ENCODE data around the gene CDADC1.

Gene CDADC1

DNA sequence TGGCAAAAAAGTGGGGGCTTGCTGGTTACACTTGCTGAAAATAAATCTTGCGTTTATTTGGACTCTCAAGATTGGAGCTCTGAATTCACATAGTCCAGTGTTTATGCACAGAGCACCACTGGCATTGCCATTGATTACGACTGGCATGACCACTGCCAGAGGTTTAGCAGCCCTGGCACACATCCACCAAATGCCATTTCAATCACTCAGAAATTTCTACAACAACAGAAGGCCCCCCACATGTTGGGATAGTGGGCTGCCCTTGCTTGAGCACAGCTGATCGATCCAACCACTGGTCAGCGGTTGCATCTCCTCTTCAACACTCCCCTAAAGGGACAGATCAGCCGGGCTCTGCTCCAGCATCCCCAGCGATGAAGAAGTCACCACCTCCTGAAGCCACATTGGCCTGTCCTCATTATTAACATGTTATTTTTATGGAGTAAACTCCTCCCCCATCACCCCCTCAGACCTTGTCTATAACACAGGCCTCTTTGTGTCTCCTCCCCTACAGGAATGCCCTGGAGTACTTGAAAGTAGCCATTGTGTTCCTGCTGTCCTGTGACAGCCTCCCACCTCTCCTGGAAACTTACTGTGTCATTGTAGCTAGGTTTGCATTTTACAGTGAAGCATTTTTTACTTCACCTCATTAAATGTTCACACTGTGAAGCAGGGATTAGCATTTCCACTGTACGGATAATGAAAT, 51.3 kb downstream of the CDADC1 start:
- DNase-seq (ENCODE audit: insufficient read length) (no peak), FAIRE-seq (no peak)
- TF ChIP-seq POLR2AphosphoS5 (IDR thresholded peaks at IDR 0.05; ENCODE audit: low read depth, low read length) (no peak), TAF1 (IDR thresholded peaks at IDR 0.05; ENCODE audit: borderline replicate concordance, low read depth, low read length) (no peak), POLR2A (IDR thresholded peaks at IDR 0.05; ENCODE audit: low read depth, low read length) (no peak)

DNA sequence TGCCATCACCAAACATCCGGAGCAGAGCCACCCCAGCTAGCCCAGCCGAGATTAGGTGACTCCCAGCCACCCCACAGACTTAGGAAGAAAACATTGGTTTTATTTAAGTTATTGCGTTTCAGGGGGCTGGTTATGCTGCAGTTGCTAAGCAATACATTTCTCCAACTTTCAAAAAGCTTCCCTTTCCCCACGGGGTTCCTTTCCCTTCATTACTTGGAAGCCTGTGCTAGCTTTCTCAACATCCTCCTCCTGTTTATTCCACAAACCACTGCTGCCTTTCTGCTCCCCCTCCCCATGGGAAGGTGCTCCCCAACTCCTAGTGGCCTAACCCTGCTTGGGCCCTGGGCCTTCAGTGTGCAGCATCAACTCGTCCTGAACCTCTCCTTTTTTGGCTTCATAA, 52.6 kb downstream of the CDADC1 start:
- no peak for DNase-seq (ENCODE audit: insufficient read length)
- TF ChIP-seq POLR2A (IDR thresholded peaks at IDR 0.05; ENCODE audit: low read depth, low read length), result no peak
- no peak for TF ChIP-seq POLR2AphosphoS5 (IDR thresholded peaks at IDR 0.05; ENCODE audit: low read depth, low read length)
- no peak for TF ChIP-seq TAF1 (IDR thresholded peaks at IDR 0.05; ENCODE audit: borderline replicate concordance, low read depth, low read length)
- no peak for FAIRE-seq

DNA sequence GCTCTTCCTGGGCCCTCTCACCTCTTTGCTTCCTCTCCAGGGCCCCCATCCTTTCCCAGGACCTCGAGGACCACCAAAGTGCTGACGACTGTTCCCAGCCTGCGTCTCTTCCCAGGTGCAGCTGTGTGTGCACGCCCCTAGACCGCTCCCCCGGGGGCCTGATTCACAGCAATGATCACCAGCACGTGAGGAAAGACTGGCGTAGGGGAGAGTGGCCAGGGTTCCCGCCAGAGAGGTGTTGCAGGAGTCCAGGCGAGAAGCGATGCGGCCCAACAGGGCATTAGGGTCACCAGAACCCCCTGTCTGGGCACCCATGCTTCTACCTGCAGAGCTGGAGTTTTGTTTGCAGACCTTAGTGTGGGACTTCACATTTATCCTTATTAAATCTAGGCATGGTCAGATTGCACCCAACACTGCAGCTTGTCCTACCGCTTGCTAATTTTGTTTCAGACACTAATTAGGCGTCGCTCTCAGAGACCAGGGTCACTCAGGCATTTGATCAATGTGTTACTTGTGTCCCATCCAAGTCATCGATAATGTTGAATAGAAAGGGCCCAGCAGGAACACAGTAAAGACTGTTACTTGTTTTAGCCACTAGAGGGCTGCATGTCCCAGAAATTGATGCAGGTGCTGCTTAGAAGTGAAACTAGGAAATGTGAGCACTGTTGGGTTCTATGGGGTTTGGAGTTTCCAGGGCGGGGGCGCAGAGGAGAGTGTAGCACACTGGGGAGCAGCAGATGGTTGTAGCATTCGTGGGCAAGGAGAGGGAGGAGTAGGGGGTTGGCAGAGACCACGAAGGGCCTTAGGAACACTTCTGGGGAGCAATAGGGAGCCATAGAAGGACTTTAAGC, 53.2 kb downstream of the CDADC1 start:
- FAIRE-seq (peak; percentile 98), DNase-seq (ENCODE audit: insufficient read length) (peak; percentile 65)
- TF ChIP-seq POLR2AphosphoS5 (IDR thresholded peaks at IDR 0.05; ENCODE audit: low read depth, low read length), result no peak
- no peak for TF ChIP-seq POLR2A (IDR thresholded peaks at IDR 0.05; ENCODE audit: low read depth, low read length)
- TF ChIP-seq TAF1 (IDR thresholded peaks at IDR 0.05; ENCODE audit: borderline replicate concordance, low read depth, low read length), result no peak

- FAIRE-seq (peak; percentile 14), DNase-seq (ENCODE audit: insufficient read length) (no peak)
- TF ChIP-seq POLR2AphosphoS5 (IDR thresholded peaks at IDR 0.05; ENCODE audit: low read depth, low read length) (no peak), TAF1 (IDR thresholded peaks at IDR 0.05; ENCODE audit: borderline replicate concordance, low read depth, low read length) (no peak)
These were observed 54.5 kb downstream of the CDADC1 start for GRCh38 chr13:49302222-49302621.

GRCh38 chr13:49302817-49303216, 55.1 kb downstream of the CDADC1 start:
- TF ChIP-seq POLR2AphosphoS5 (IDR thresholded peaks at IDR 0.05; ENCODE audit: low read depth, low read length), result no peak
- no peak for TF ChIP-seq TAF1 (IDR thresholded peaks at IDR 0.05; ENCODE audit: borderline replicate concordance, low read depth, low read length)
- TF ChIP-seq POLR2A (IDR thresholded peaks at IDR 0.05; ENCODE audit: low read depth, low read length), result no peak
- FAIRE-seq (no peak), DNase-seq (ENCODE audit: insufficient read length) (no peak)

DNA sequence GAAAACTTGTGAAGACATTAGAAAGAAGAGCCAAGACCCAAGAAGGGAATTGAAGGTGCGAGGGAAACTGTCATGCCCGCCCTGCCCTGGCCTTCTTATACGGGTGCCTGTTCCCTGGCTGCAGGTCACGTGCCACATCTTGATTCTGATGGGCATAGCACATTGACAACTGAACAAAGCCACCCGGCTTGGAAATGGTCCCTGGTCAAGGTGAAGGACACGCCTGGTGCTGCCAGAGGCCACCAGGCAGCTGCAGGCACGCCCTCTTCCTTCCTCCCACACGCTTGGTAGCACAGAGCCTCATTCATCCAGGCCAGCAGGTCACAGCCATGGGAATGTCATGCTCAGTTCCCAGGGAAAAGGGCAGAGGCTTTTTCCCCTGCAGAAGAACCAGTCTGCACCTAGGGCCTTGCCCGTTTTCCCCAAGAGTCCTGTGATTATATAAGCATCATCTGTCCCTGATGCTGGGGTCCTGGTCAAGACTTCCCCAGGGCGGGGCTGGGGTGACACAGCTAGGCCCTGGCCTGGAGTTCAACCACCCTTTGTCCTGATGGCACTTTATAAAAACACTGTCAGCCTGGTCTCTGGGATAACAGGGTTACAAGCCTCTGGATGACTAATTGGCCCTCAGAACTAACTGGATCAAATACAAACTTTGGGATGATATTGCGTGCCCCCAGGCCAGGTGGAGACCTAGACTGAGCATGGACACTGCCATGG, 56.0 kb downstream of the CDADC1 start:
- TF ChIP-seq POLR2AphosphoS5 (IDR thresholded peaks at IDR 0.05; ENCODE audit: low read depth, low read length) (no peak), POLR2A (IDR thresholded peaks at IDR 0.05; ENCODE audit: low read depth, low read length) (no peak), TAF1 (IDR thresholded peaks at IDR 0.05; ENCODE audit: borderline replicate concordance, low read depth, low read length) (no peak)
- no peak for FAIRE-seq
- DNase-seq (ENCODE audit: insufficient read length), result no peak

- DNase-seq (ENCODE audit: insufficient read length) (no peak), FAIRE-seq (no peak)
- no peak for TF ChIP-seq POLR2AphosphoS5 (IDR thresholded peaks at IDR 0.05; ENCODE audit: low read depth, low read length)
- no peak for TF ChIP-seq POLR2A (IDR thresholded peaks at IDR 0.05; ENCODE audit: low read depth, low read length)
- TF ChIP-seq TAF1 (IDR thresholded peaks at IDR 0.05; ENCODE audit: borderline replicate concordance, low read depth, low read length), result no peak
These were observed 56.6 kb downstream of the CDADC1 start for GRCh38 chr13:49304356-49304755.

GRCh38 chr13:49304763-49305700, 57.3 kb downstream of the CDADC1 start:
- no peak for FAIRE-seq
- TF ChIP-seq POLR2A (IDR thresholded peaks at IDR 0.05; ENCODE audit: low read depth, low read length) (no peak), POLR2AphosphoS5 (IDR thresholded peaks at IDR 0.05; ENCODE audit: low read depth, low read length) (no peak), TAF1 (IDR thresholded peaks at IDR 0.05; ENCODE audit: borderline replicate concordance, low read depth, low read length) (no peak)
- no peak for DNase-seq (ENCODE audit: insufficient read length)

- no peak for FAIRE-seq
- no peak for TF ChIP-seq POLR2AphosphoS5 (IDR thresholded peaks at IDR 0.05; ENCODE audit: low read depth, low read length)
- no peak for TF ChIP-seq TAF1 (IDR thresholded peaks at IDR 0.05; ENCODE audit: borderline replicate concordance, low read depth, low read length)
- no peak for TF ChIP-seq POLR2A (IDR thresholded peaks at IDR 0.05; ENCODE audit: low read depth, low read length)
- no peak for DNase-seq (ENCODE audit: insufficient read length)
These were observed 58.2 kb downstream of the CDADC1 start for GRCh38 chr13:49305792-49306425.

GRCh38 chr13:49307365-49307764, 59.6 kb downstream of the CDADC1 start:
- DNase-seq (ENCODE audit: insufficient read length), result no peak
- FAIRE-seq, result no peak
- TF ChIP-seq POLR2A (IDR thresholded peaks at IDR 0.05; ENCODE audit: low read depth, low read length), result no peak

All from GM12892 (cell line).